LNCaP clone FGC (cell line): ENCODE measurements around the gene SPI1.

Experiments used
- DNase-seq: peaks from one replicate; pipeline ENCODE4 v3.0.0-alpha.2; 2011; ENCODE audit warnings: low read depth
- H3K4me3 ChIP-seq: 2 replicates; pipeline ENCODE4 v1.5.1; 2011; ENCODE audit warnings: mild to moderate bottlenecking, low read depth, low read length, control low read depth
- CTCF ChIP-seq: IDR thresholded peaks from 2 replicates; pipeline ENCODE4 v1.5.1; 2012; ENCODE audit warnings: mild to moderate bottlenecking; ENCODE audit not compliant: control insufficient read depth, insufficient read depth; ENCODE audit errors: extremely low read depth

Gene SPI1

GRCh38 chr11:47409440-47410369 lies 31.4 kb upstream of the SPI1 start:
- TF ChIP-seq CTCF, result no peak
- DNase-seq, result no peak
- H3K4me3 ChIP-seq, result peak overlapping the region; percentile 83

GRCh38 chr11:47408598-47409439 lies 30.5 kb upstream of the SPI1 start:
- DNase-seq, result no peak
- peak overlapping the region; percentile 83 for H3K4me3 ChIP-seq
- TF ChIP-seq CTCF, result no peak

- DNase-seq, result peak; percentile 82
- H3K4me3 ChIP-seq, result peak within 1 kb of the TSS; percentile 83
- TF ChIP-seq CTCF, result peak; percentile 89
These were observed 29.6 kb upstream of the SPI1 start, which contains the start of gene SLC39A13 for GRCh38 chr11:47407746-47408590. TSS of gene SLC39A13 (plus strand) at chr11:47408590. CDS start at chr11:47410095, 1,505 bp downstream.

GRCh38 chr11:47406896-47407745 lies 28.8 kb upstream of the SPI1 start:
- no peak for TF ChIP-seq CTCF
- no peak for DNase-seq
- H3K4me3 ChIP-seq, result peak overlapping the region; percentile 83

GRCh38 chr11:47403571-47403970 lies 25.2 kb upstream of the SPI1 start:
- DNase-seq, result no peak
- H3K4me3 ChIP-seq, result no peak overlapping the region
- TF ChIP-seq CTCF, result no peak
